Lower lobe of right lung (tissue), 2 donors: Measurements from ENCODE around the gene ENAH. TPM values are rescaled to one million over a fixed set of nuclear protein-coding genes. Genes with fewer than 3 reads are reported as not detected.

ENCODE experiments used
- ATAC-seq, 2 donors: fragments of 200-7000 bp; cut with Tn5 transposase; one replicate each; pipeline ENCODE4 v1.9.1; 2020 to 2022; ENCODE audit warnings: mild to moderate bottlenecking in 2 of 2, moderate library complexity in 2 of 2
- DNase-seq: peaks from one replicate; pipeline ENCODE4 v3.0.0-alpha.2; 2020
- H3K27ac ChIP-seq: fragments of 200-600 bp; one replicate; pipeline ENCODE4 v1.8.0; 2022
- H3K27me3 ChIP-seq: fragments of 200-600 bp; one replicate; pipeline ENCODE4 v1.8.0; 2022; ENCODE audit warnings: low read depth
- H3K36me3 ChIP-seq: fragments of 200-600 bp; one replicate; pipeline ENCODE4 v1.8.0; 2022; ENCODE audit warnings: mild to moderate bottlenecking
- H3K4me1 ChIP-seq: fragments of 200-600 bp; one replicate; pipeline ENCODE4 v1.8.0; 2022
- H3K4me3 ChIP-seq: fragments of 200-600 bp; one replicate; pipeline ENCODE4 v1.8.0; 2022; ENCODE audit warnings: mild to moderate bottlenecking
- H3K9me3 ChIP-seq: fragments of 200-600 bp; one replicate; pipeline ENCODE4 v1.8.0; 2022
- CTCF ChIP-seq: fragments of 200-600 bp; IDR thresholded peaks from one replicate; pipeline ENCODE4 v1.8.0; 2022; ENCODE audit warnings: antibody characterized with exemption, mild to moderate bottlenecking
- intact Hi-C: fragments of 100-400 bp; cut with DNase I; formaldehyde crosslinking; loops from one replicate; pipeline ENCODE4 v1.11.0; 2022
- total RNA-seq: library from RNA; stranded (reverse); fragmentation: NEBNext Ultra II Directional; extraction: Animal tissue kit (Norgen Biotek cat#: 25700); gene quantifications from one replicate; pipeline ENCODE4 v1.2.1, GENCODE V29; 2021
- donor health status: DM: no; HTN: yes; CAD: no; lungs with severe emphysema.

The ENAH gene
- total RNA-seq, 1 donor from 2014 or later = 51.4 TPM

DNA sequence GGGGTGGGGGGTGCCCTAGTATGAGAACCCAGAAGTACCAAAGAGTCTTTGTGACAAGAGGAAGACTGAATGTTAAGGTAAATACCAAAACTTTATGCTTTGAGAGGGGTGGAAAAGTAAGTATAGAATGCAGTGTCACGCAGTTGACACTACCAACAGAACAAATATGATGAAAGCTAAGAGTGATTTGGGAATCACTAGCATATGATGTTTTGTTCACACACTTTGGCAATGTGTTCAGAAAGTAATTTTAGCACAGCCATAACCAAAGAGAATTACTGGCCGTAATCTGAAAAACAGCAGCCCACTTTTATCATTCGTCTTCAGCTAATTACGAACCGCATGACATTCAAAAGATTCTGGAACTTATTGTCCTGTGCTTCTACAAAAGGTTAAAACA lies 59.5 kb downstream of the ENAH start:
- Histone ChIP-seq H3K27ac (no peak overlapping the region), H3K36me3 (no peaks in the 10 kb centered on the region), H3K27me3 (no peaks in the 10 kb centered on the region), H3K4me1 (peaks cover 6% of the 10 kb centered on the region), H3K9me3 (no peaks in the 10 kb centered on the region), H3K4me3 (no peak overlapping the region)
- DNase-seq (no peak), ATAC-seq (no peak)
- intact Hi-C loops = no loop called here
- no peak for TF ChIP-seq CTCF

GRCh38 chr1:225592362-225593025 lies 60.4 kb downstream of the ENAH start:
- Histone ChIP-seq H3K27me3 (no peaks in the 10 kb centered on the region), H3K4me3 (no peak overlapping the region), H3K27ac (no peak overlapping the region), H3K36me3 (no peaks in the 10 kb centered on the region), H3K9me3 (no peaks in the 10 kb centered on the region), H3K4me1 (peaks cover 6% of the 10 kb centered on the region)
- intact Hi-C loops = no loop called here
- no peak for ATAC-seq
- DNase-seq = no peak
- TF ChIP-seq CTCF = no peak

- no peak for TF ChIP-seq CTCF
- no peak for DNase-seq
- H3K36me3 ChIP-seq = no peaks in the 10 kb centered on the region
- no peak overlapping the region for H3K27ac ChIP-seq
- no peak for ATAC-seq
- H3K4me3 ChIP-seq = no peak overlapping the region
- H3K4me1 ChIP-seq = no peaks in the 10 kb centered on the region
- no peaks in the 10 kb centered on the region for H3K27me3 ChIP-seq
- intact Hi-C loops = no loop called here
- no peaks in the 10 kb centered on the region for H3K9me3 ChIP-seq
These were observed 65.6 kb downstream of the ENAH start for GRCh38 chr1:225587310-225587709.

DNA sequence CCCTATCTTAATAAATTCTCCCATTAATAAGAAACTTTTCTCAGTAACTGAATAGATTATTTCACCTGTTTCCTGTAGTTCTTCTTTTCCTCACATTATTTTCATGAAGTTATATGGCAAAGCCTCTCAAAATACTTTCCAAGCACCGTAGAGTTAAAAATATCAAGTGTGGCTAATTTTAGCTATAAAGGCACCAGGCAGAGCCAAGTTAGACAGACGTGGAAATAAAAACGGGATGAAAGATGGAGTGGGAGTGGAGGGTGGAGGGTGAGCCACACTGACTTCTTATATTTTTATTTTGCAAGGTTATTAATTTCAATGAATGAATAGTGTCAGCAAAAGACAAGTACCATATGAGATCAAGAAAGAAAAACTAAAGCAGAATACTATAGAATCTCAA lies 71.7 kb downstream of the ENAH start:
- Histone ChIP-seq H3K9me3 (no peaks in the 10 kb centered on the region), H3K4me3 (no peak overlapping the region), H3K4me1 (peaks cover 8% of the 10 kb centered on the region), H3K36me3 (no peaks in the 10 kb centered on the region), H3K27me3 (no peaks in the 10 kb centered on the region), H3K27ac (no peak overlapping the region)
- no peak for TF ChIP-seq CTCF
- intact Hi-C loops = no loop called here
- ATAC-seq (no peak), DNase-seq (no peak)

DNA sequence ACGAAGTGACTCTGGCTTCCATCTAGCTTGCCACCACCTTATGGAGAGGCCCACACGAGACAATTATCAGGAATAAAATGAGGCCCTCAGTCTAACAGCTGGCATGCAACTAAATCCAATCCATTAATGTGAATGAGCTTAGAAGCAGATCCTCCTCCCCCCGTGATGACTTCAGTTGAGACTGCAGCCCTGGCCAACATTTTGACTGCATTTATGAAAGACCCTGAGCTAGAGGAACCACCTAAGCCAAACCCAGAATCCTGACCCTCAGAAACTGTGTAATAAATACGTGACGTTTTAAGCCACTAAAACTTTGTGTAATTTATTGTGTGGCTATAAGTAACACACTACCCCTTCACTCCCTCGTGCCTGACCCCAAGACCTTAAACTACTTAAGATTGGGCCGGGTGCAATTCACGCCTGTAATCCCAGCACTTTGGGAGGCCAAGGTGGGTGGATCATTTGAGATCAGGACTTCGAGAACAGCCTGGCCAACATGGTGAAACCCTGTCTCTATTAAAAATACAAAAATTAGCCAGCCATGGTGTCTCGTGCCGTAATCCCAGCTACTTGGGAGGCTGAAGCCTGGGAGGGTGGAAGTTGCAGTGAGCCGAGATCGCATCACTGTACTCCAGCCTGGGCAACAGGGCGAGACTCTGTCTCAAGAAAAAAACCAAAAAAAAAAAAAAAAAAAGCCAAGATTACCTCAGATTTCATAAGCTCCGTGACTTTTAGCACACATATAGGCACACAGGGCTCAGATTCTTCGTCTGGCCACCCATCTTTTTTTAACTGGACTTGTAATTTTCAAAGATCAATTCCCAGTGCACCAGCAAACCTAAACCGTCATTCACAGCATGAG lies 72.5 kb downstream of the ENAH start:
- H3K27ac ChIP-seq = no peak overlapping the region
- TF ChIP-seq CTCF = no peak
- H3K27me3 ChIP-seq = no peaks in the 10 kb centered on the region
- H3K4me1 ChIP-seq = peaks cover 8% of the 10 kb centered on the region
- no peaks in the 10 kb centered on the region for H3K36me3 ChIP-seq
- no peaks in the 10 kb centered on the region for H3K9me3 ChIP-seq
- DNase-seq (no peak), ATAC-seq (no peak)
- intact Hi-C loops = no loop called here
- no peak overlapping the region for H3K4me3 ChIP-seq
